Tibial artery (tissue), 4 donors: ENCODE results near the gene KTN1.

ENCODE experiments used
- DNase-seq, 2 donors: peaks; one replicate each; pipeline ENCODE4 v3.0.0-alpha.2; 2019
- H3K27ac ChIP-seq, 2 donors: fragments of 200-600 bp; sonication (generic) in 1 of 2; 1 replicate in 1 of 2; 2 replicates in 1 of 2; pipeline ENCODE4 v1.5.1; 2018 to 2019; ENCODE audit warnings: mild to moderate bottlenecking in 1 of 2
- H3K27me3 ChIP-seq, 2 donors: fragments of 200-600 bp; sonication (generic) in 1 of 2; one replicate each; pipeline versions ENCODE4 v1.5.1 to v1.6.0; 2016 to 2019
- H3K36me3 ChIP-seq, 3 donors: fragments of 200-600 bp; sonication (generic) in 2 of 3; one replicate each; pipeline ENCODE4 v1.5.1; 2016 to 2019; ENCODE audit warnings: mild to moderate bottlenecking in 2 of 3
- H3K4me1 ChIP-seq, 4 donors: fragments of 200-600 bp; sonication (generic) in 2 of 4; 1 replicate in 3 of 4; 2 replicates in 1 of 4; pipeline ENCODE4 v1.5.1; 2016 to 2019
- H3K4me3 ChIP-seq, 2 donors: fragments of 200-600 bp; sonication (generic) in 1 of 2; 1 replicate in 1 of 2; 2 replicates in 1 of 2; pipeline ENCODE4 v1.5.1; 2018 to 2019; ENCODE audit warnings: mild to moderate bottlenecking in 2 of 2
- H3K9me3 ChIP-seq, 3 donors: fragments of 200-600 bp; sonication (generic) in 1 of 3; one replicate each; pipeline ENCODE4 v1.5.1; 2016 to 2019
- CTCF ChIP-seq, 2 experiments: fragments of 200-600 bp in 1 of 2; fragments of 450-650 bp in 1 of 2; IDR thresholded peaks; one replicate each; pipeline ENCODE4 v1.5.1; 2017 to 2019; ENCODE audit warnings: antibody characterized with exemption in 2 of 2, mild to moderate bottlenecking in 1 of 2, moderate library complexity in 1 of 2
- intact Hi-C: fragments of 100-400 bp; cut with DNase I; formaldehyde crosslinking; loops from one replicate; pipeline ENCODE4 v1.15.0; 2023; ENCODE audit warnings: low total_unique reads

KTN1 gene

GRCh38 chr14:55562135-55562534, 17.9 kb upstream of the KTN1 start:
- no peak for DNase-seq
- TF ChIP-seq CTCF (IDR thresholded peaks at IDR 0.05), result no peak
- intact Hi-C loops, result no loop called here
- Histone ChIP-seq H3K27me3 (no peaks in the 10 kb centered on the region), H3K4me3 (no peak overlapping the region), H3K36me3 (no peaks in the 10 kb centered on the region), H3K4me1 (peaks cover 0 to 8% (median 7%) of the 10 kb centered on the region in 4 donors), H3K9me3 (no peaks in the 10 kb centered on the region), H3K27ac (no peak overlapping the region)

GRCh38 chr14:55568618-55569017, 11.4 kb upstream of the KTN1 start:
- H3K4me3 ChIP-seq, result no peak overlapping the region
- TF ChIP-seq CTCF (IDR thresholded peaks at IDR 0.05), result no peak
- intact Hi-C loops, result no loop called here
- H3K27me3 ChIP-seq, result no peaks in the 10 kb centered on the region
- H3K9me3 ChIP-seq, result no peaks in the 10 kb centered on the region
- H3K36me3 ChIP-seq, result no peaks in the 10 kb centered on the region
- no peaks in the 10 kb centered on the region for H3K4me1 ChIP-seq
- DNase-seq, result no peak
- no peak overlapping the region for H3K27ac ChIP-seq

GRCh38 chr14:55571125-55571889, 8.7 kb upstream of the KTN1 start:
- Histone ChIP-seq H3K9me3 (no peaks in the 10 kb centered on the region), H3K27me3 (no peaks in the 10 kb centered on the region), H3K27ac (no peak overlapping the region), H3K4me3 (no peak overlapping the region), H3K36me3 (no peaks in the 10 kb centered on the region), H3K4me1 (no peaks in the 10 kb centered on the region)
- no peak for TF ChIP-seq CTCF (IDR thresholded peaks at IDR 0.05)
- no peak for DNase-seq
- intact Hi-C loops, result no loop called here

- H3K9me3 ChIP-seq, result no peaks in the 10 kb centered on the region
- H3K27ac ChIP-seq, result no peak overlapping the region
- H3K4me1 ChIP-seq, result no peaks in the 10 kb centered on the region
- H3K27me3 ChIP-seq, result no peaks in the 10 kb centered on the region
- TF ChIP-seq CTCF (IDR thresholded peaks at IDR 0.05), result no peak
- no peak for DNase-seq
- intact Hi-C loops, result no loop called here
- H3K36me3 ChIP-seq, result no peaks in the 10 kb centered on the region
- no peak overlapping the region for H3K4me3 ChIP-seq
These were observed 7.4 kb upstream of the KTN1 start for GRCh38 chr14:55572578-55572977.

GRCh38 chr14:55574988-55575387, 5.0 kb upstream of the KTN1 start:
- Histone ChIP-seq H3K36me3 (no peaks in the 10 kb centered on the region), H3K27ac (no peak overlapping the region), H3K27me3 (no peaks in the 10 kb centered on the region), H3K4me1 (peaks cover 0 to 5% (median 0%) of the 10 kb centered on the region in 4 donors), H3K4me3 (no peak overlapping the region), H3K9me3 (no peaks in the 10 kb centered on the region)
- no peak for DNase-seq
- intact Hi-C loops, result no loop called here
- no peak for TF ChIP-seq CTCF (IDR thresholded peaks at IDR 0.05)
